ENCODE measurements around the gene AKR1D1.
"Not testable (repeated sequence)": the region's sequence is repeated elsewhere in the genome, so short reads cannot be mapped to it uniquely, and the experiment has no call there.

Gene AKR1D1

GRCh38 chr7:138076196-138076595 lies at the start of gene AKR1D1:
Gene AKR1D1 (plus strand): TSS chr7:138076459. CDS start chr7:138076519, 60 bp downstream.
- no peak for DNase-seq

DNA sequence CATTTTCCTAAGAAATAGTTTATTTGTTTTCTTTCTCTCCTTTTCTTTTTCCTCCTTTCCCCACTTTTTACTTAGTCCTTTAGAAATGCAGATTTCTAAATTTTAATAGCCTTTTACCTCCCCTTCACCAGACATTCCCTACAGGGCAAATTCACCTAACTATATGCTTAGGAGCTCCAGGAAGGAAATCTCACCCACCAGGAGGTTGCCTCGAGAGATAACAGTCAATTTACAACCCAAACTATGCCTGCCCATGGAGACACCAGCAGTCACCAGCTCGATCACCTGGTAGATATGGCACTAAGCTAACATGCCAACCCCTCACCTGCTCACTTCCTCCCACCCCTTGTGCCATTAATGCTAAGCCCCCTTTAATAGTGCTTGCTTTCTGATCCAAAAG lies 49.2 kb upstream of the AKR1D1 start:
- DNase-seq: no peak

DNA sequence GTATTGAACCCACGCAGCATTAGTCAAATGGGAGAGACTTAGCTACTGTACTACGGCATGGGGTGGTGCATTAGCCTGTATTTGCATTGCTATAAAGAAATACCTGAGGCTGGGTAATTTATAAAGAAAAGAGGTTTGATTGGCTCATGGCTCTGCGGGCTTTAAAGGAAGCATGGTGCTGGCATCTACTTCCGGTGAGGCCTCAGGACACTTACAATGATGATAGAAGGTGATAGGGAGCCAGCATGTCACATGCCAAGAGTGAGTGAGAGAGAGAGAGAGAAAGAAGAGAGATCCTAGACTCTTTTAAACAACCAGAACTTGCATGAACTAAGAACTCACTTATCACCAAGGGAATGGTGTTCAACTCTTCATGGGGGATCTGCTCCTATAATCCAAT lies 47.1 kb upstream of the AKR1D1 start:
- no peak for DNase-seq

GRCh38 chr7:138029941-138030340 lies 46.3 kb upstream of the AKR1D1 start:
- DNase-seq: no peak

DNA sequence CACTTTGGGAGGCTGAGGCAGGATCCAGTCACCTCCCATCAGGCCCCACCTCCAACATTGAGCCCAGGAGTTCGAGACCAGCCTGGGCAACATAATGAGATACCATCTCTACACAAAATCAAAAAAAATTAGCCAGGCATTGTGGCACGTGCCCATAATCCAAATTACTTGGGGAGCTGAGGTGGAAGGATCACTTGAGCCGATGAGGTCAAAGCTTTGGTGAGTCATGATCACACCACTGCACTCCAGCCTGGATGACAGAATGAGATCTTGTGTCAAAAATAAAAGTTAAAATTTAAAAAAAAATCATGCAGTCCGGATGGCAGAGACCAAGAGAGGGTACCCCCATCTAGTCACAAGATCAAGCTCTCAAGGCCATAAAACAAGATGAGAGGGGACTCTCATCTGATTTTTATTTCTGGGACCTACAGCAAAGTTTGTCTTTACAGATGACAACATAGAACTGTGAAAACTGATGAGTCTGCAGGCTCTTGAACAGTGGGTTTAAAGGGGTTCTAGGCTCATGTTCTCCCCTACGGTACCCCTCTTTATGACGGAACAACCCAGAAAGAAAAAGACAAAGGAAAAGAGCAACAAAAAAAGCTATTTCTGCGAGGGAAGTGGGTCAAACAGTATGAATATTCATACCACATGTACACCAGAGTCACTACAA lies 45.4 kb upstream of the AKR1D1 start:
- DNase-seq: no peak

DNA sequence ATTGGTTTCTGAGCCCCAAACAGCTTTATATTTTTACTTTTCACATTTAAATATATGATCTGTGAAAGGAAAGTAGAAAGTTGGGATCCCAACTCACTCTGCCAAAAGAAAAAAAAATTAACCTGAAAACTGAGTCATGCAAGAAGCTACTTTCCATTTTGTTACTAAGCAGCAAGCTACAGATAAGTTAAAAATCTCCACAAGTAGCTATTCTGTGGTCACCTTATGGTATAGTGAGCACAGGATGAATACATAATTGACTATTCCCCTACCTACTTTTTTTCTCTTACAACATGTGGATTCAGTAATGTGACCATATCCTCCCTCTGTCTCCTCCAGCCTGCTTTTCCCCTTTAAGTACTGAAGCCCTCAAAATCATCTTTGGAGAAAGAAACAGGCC lies 44.1 kb upstream of the AKR1D1 start:
- no peak for DNase-seq

DNA sequence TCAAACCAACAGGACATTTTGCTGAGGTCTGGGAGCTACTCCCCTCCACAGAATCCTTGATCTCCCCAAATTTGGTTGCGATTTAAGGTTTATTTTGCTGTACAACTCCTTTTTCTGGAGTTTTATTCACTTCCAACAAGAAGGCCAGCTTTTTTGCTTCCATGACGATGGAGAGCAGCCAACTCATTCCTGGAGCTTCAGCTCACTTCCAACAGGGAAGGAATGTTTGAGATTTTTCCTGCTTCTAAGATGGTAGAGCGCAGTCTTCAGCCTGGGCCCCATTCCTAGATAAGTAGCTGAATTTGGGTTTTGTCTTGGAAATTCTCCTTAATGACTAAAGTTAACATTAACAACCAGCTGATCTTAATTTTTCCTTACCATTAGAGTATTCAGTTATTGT lies 43.5 kb upstream of the AKR1D1 start:
- no peak for DNase-seq

DNA sequence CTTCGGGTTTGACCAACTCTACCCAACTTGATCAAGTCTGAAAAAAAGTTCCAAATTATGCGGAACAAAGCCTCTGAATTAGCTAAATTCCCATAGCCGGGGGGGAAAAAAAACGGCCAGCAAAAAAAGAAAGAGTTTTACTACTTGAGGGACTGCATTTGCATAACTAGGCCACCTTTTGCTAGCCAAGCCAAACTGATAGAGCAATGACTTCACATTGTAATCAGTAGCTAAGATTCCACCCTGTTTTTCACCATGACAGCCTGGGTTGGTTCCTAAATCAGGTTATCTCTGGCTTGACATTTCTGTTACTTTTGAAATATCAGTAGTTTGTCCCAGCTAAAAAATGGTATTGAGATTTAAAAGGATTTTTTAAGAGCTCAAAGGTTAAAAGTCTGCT lies 43.0 kb upstream of the AKR1D1 start:
- no peak for DNase-seq

DNA sequence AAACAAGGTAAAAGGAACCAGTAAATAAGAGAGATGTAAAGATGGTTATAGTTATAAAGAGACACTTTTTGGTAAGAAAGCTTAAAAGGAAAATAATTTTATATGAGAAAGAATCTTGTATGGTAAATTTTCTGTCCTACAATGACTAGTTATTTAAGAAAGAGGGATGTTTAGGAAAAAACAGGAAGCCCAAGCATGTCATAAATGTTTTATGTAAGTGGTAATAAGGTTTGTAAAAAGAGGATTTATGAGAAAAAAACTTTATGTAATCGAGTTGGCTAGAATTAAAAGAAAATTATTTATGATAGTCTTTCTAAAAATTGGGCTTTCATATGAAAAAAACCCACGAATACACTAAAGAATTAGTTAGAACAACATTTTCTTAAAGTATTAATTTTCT lies 40.1 kb upstream of the AKR1D1 start:
- no peak for DNase-seq

DNA sequence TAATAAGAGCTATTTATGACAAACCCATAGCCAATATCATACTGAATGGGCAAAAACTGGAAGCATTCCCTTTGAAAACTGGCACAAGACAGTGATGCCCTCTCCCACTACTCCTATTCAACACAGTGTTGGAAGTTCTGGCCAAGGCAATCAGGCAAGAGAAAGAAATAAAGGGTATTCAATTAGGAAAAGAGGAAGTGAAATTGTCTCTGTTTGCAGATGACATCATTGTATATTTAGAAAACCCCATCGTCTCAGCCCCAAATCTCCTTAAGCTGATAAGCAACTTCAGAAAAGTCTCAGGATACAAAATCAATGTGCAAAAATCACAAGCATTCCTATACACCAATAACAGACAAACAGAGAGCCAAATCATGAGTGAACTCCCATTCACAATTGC lies 36.2 kb upstream of the AKR1D1 start:
- DNase-seq: not testable (repeated sequence)

DNA sequence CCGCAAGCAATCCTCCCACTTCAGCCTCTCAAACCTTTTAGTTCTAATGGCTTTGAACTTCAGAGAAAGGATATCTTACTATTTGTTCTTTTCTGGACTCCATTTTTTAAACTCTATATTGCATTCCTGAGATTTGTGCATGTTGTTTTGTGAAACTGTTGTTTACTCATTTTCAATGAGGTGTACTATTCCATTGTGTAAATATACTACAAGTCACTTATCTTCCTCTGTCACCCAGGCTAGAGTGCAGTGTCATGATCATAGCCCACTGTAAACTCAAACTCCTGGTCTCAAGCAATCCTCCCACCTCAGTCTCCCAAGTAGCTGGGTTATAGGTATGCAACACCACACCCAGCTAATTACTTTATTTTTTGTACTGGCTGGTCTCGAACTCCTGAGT lies 31.4 kb upstream of the AKR1D1 start:
- no peak for DNase-seq

DNA sequence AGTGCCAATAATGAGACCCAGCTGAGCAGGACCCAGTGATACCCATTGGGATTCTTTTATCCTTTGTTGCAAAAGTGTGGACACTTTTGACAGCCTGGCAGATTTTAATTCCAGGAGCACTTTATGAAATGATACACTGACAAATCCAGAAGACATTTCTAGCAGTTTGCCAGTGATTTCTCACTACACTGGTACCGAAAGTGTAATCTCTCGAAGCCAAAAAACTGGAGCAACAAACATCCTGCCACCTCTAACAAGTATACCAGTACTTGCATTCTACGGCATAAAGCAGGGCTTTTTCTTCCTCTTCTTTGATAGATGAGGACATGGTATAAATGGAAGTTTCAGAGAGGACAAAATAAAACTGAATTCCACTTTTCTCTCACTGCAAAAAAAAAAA lies 28.4 kb upstream of the AKR1D1 start:
- DNase-seq: no peak

GRCh38 chr7:138049505-138050116 lies 26.6 kb upstream of the AKR1D1 start:
- DNase-seq: no peak

DNA sequence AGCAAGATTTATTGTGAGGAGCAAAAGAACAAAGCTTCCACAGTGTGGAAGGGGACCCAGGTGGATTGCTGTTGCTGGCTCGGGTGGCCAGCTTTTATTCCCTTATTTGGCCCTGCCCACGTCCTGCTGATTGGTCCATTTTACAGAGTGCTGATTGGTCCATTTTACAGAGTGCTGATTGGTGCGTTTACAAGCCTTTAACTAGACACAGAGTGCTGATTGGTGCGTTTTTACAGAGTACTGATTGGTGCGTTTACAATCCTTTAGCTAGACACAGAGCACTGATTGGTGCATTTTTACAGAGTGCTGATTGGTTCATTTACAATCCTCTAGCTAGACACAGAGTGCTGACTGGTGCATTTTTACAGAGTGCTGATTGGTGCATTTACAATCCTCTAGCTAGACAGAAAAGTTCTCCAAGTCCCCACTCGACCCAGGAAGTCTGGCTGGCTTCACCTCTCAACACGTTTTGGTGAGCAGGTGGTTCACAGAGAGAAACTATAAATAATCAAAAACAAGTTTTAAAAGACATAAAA lies 24.5 kb upstream of the AKR1D1 start:
- not testable (repeated sequence) for DNase-seq

DNA sequence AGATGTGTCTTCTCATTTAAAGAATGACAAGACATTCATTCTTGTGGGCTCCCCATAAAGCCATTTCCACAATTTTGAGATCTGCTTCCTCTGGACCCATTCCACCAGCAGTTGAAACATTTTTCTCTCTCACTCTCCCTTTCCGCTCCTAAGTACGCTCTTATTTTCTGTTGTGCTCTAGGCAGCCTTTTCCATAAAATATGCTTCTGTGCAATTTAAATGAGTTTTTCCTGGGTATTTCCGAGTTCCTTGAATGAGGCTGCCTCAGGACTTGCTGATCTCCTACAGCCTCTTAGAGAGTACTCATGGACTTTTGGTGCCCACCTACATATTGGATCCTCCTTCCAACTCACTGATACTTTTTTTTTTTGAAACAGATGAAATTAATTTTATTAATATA lies 23.6 kb upstream of the AKR1D1 start:
- no peak for DNase-seq

DNA sequence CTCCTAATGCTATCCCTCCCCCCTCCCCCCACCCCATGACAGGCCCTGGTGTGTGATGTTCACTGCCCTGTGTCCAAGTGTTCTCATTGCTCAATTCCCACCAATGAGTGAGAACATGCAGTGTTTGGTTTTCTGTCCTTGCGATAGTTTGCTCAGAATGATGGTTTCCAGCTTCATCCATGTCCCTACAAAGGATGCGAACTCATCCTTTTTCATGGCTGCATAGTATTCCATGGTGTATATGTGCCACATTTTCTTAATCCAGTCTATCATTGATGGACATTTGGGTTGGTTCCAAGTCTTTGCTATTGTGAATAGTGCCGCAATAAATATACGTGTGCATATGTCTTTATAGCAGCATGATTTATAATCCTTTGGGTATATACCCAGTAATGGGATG lies 20.6 kb upstream of the AKR1D1 start:
- not testable (repeated sequence) for DNase-seq

DNA sequence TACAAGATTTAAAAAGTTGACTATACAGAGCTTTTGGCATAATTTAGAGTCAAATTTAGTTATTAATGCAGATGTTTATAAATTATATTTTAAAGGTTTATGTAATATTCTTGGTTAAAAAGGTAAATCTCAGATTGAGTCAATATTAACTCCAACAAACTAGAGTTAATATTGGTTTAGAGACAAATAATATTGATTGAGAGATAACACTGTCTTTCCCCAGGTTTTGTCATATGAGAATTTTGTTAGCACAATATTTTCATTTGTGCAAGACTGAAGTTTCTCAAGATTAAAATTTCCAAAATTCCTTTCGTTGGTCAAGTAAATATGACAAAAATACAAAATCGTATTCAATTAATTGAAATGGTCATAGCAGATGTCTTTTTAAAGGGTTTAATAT lies 12.9 kb upstream of the AKR1D1 start:
- DNase-seq: no peak

DNA sequence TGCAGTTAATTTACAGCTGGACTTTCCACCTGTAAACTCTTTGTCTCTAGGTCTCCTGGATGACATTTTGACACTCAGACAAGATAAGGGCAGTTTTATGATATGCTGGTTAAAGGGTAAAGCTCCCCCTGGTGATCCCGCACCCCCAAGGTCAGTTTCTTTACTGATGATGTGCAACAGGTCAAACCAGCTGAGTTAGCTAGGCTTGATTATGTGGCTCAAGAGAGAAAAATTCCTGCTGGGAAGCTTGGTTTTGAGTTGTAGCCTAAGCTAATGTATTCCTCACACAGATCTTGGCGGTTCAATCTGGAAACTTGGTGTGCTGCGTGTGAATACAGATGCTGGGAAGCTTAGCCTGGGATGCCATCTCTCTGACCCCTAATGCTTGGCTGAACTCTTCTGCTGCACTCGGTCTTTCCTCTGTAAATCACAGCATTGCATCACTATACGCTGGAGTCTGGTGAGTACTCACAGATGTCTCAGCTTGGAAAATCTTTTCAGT lies 11.4 kb upstream of the AKR1D1 start:
- no peak for DNase-seq

DNA sequence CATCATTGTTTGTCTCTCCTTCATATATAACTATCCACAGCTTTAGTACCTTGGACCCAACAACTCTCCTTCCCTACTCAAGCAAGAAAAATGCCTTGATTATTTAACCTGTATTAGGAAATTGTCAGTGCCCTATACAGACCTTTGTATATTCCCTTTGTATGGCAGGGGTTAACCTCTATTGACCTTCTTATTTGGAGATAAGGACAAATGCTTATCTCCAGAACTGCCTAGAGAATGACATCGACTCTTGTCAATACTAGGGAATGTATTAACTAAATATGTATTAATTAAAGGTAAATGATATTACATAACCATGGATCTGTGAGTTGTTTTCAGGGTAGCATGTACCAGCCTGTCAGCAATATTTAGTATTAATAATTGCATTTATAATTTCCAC lies 10.4 kb upstream of the AKR1D1 start:
- DNase-seq: no peak

DNA sequence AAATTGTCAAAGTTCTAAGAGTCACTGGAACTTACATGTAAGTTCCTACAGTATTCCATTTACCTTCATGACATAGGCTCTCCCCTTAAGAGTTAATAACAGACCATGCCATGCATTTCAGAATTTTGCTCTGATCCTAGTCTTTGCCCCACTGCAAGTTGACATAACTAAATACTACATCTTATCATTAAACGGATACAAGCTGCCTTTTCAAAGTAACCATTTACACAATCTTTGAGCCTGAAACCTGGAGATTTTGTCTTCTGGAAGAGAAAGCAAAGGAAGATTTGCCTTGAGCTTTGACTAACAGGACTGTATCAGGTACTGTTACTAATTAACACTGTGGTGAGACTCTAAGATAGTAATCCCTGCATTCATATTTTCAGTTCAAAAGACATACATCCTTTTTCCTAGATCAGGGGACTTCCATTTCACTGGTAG lies 9.3 kb upstream of the AKR1D1 start:
- no peak for DNase-seq

DNA sequence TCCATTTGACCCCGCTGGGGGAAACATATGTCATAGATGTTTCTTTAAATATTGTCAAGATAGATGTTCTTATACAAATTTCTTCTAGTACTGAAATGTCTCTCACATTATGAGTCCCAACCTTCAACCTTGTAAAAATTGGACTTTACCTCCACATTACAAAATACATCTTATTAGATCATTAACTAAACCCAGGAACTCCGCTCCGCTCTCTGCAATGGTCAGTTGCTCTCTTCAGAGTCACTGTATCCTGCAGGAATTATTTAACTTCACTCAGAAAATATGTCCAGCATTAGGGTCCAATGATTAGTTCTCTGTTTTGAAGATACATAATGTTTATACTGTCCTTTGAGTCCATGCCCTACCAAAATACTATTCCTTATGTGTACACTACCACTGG lies 8.5 kb upstream of the AKR1D1 start:
- no peak for DNase-seq

DNA sequence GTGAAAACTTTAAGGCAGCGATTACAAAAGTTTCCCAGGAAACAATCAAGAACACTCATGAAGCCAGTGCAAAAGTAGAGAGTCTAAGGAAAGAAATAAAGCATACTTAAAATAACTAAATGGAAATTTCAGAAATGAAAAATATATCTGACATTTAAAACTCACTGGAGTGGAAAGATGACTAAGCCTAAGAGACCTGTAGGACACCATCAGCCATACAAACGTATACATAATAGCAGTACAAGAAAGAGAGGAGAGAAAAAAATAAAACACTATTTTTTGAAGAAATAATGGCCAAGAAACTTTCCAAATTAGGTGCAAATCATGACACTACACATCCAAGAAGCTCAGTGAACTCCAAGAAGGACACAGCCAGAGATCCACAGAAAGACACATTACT lies 5.4 kb upstream of the AKR1D1 start:
- DNase-seq: no peak

DNA sequence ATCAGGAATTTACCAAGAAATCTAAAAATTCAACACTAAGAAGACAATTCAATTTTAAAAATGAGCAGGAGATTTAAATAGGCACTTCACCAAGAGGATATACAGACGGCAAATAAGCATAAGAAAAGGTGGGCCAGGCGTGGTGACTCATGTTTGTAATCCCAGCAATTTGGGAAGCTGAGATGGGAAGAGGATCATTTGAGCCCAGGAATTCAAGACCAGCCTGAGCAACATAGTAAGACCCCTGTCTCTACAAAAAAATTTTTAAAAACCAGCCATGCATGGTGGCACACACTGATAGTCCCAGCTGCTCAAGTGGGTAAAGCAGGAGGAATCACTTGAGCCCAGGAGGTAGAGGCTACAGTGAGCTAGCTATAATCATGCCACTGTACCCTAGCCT lies 3.5 kb upstream of the AKR1D1 start:
- no peak for DNase-seq

DNA sequence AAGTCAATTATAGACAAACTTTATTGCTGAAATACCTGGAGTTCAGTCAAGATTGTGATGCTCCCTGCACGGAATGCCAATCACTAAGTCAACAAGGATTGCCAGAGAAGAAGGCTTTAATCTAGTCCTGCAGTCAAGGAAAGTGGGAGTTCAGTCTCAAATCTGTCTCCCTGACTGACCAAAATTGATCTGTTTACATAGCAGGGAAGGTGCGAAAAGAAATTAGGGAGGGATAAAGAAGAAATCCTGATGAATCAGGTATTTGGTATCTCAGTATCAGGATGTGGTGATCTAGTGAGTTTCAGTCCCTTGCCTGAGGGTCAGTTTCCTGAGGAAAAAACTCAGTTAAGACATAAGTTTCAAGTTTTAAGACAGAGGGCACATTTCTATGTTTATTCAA lies 2.1 kb upstream of the AKR1D1 start:
- DNase-seq: no peak

DNA sequence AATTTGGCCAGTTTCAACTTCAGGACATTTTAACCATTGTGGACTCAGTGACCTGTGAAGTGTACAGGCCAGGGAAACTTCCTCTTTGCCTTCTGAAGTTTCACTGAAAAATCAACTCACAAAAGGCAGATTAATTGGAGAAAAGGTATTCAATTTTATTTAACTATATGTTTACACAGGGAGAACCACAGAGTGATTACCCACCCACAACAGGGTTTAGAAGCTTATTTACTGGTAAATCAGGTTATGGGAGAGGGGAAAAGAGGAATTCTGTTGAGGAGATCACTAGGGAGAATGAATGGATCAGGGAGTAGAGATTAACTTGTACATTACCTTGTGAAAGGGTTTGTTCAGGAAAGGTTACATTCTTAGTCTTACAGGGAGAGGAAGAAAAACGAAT lies 1.7 kb upstream of the AKR1D1 start:
- no peak for DNase-seq

Data from KG1 (cell line).